Renal cortex interstitium (tissue), 11 donors: ENCODE data around the gene MMS19. TPM values are rescaled to one million over a fixed set of nuclear protein-coding genes. Genes with fewer than 3 reads are reported as not detected.
"Not testable (repeated sequence)": the region's sequence is repeated elsewhere in the genome, so short reads cannot be mapped to it uniquely, and the experiment has no call there.

Experiments used
- DNase-seq, 11 donors: peaks; one replicate each; pipeline ENCODE4 v3.0.0-alpha.2; 2013; ENCODE audit warnings: low read depth in 9 of 11, low spot score in 4 of 11; ENCODE audit errors: extremely low read depth in 1 of 11
- polyA plus RNA-seq, 3 donors: library from polyadenylated mRNA; unstranded; fragments of 120-200 nt; gene quantifications; one replicate each; pipeline ENCODE4 v1.2.1, GENCODE V29; 2013; ENCODE audit not compliant: insufficient read length in 3 of 3

MMS19 gene
- polyA plus RNA-seq, 3 donors: 93.5 to 107 (median 95.0) TPM

DNA sequence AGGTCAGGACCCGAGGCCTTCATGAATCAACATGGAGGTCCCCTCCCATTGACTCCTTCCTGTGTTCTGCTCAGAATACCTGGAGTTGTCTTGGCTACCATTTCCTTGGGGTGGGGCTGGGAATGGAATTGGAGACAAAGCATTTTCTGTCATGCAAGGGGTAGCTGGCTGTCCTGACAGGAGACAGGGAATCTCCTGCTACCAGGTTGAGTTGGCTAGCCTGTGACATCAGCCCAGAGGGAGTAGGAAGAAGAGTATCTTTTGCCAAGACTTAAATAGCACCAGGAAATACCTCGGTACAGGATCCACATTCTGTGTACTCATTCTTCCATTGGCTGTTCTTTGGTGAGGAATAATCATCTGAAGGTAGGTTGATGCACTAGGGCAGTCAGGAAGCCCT is 47.4 kb downstream of the MMS19 start:
- no peak for DNase-seq

DNA sequence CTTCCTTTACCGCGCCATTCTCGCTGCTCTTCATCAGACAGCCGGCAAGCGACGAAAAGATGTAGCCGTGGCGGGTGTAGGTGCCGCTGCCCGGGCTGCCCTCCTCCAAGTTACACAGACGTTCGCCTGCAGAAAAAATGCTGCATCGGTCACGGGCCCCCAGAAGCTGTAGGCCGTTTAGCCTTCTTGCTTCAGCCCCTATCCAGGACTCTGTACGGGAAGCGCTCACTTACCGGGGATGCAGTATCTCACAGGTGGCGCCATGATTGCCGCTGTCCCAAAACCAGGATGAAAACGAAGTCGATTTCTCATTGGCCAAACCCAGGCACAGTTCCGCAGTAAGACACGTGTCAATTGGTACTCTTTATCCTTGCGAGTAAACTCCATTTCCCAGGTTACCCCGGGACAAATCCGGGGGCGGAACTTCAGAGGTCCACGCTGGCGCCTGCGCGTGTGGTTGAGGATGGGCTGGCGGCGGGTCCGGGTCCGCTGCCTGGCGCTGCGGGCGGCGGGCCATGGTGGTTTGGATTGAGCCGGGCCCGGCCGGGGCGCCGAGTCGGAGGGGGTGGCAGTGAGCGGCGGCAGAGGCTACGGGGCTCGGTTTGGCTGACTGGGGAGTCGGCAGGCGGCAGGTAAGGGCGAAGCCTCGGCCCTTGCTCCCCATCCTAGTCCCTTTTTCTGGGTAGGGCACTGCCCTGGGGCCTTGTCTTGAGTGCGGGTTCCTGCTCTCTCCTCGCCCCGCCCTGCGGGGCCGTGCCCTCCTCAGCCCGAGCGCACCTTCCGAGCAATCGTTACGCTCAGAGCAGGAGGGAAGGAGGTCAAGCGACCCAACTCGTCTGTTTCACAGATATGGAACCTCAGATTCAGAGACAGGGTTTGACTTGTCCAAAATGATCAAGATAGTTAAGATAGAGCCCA is 52.2 kb downstream of the MMS19 start, which contains the start of the genes EXOSC1 and ZDHHC16:
EXOSC1 (minus strand) TSS at position 285 of the 918 bp plus-strand sequence; CDS start at position 264, 21 bp downstream.
ZDHHC16 (plus strand) TSS at position 454 of the 918 bp plus-strand sequence. CDS start 5,501 bp downstream, outside the sequence.
- DNase-seq: peak; percentile 85 to 95 (median 91)

GRCh38 chr10:97445357-97445721 is 52.9 kb downstream of the MMS19 start:
- DNase-seq: no peak

- no peak for DNase-seq
Measured at GRCh38 chr10:97444212-97444611, 54.0 kb downstream of the MMS19 start.

DNA sequence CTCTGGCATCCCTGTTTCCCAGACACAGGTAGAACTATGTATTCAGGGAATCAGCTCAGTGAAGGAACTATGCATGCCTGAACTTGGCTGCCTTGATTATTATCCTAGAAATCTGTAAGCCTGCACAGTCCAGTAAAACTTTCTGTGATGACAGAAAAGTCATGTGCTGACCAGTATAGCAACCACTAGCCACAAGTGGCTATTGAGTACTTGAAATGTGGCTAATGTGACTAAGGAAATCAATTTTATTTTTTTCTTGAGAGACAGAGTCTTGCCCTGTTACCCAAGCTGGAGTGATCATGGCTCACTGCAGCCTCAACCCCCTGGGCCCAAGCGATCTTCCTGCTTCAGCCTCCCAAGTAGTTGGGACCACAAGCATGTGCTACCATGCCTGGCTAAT is 55.9 kb downstream of the MMS19 start:
- no peak for DNase-seq

- DNase-seq: no peak
Measured at GRCh38 chr10:97435211-97435610, 63.0 kb downstream of the MMS19 start.

DNA sequence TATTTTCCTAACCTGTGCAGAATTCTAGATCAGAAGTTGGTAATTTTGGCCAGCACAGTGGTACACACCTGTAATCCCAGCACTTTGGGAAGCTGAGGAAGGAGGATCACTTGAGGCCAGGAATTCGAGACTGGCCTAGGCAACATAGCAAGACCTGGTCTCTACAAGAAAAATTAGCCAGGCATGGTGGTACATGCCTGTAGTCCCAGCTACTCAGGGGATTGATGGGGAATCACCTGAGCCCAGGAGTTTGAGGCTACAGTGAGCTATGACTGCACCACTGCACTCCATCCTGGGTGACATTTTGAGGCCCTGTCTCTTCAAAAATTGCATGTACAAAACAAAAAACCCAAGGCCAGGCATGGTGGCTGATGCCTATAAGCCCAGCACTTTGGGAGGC is 63.7 kb downstream of the MMS19 start:
- no peak for DNase-seq

DNA sequence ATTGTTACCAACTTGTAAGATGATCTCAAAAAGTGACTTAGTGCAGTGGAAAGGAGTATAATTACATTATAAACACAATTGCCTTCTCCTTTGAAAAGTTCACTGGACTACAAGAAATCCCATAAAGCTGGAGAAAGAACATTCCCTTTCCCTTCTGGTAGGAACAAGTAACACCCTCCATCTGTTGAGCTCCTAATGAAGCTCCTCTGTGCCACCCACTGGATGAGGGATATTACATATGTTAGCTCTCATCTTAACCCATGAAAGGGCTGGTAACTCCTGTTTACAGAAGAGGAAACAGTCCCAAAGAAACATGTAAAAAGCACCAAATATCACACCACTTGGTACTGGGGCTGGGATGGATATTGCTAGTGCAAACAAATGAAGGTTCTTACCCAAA is 64.2 kb downstream of the MMS19 start:
- no peak for DNase-seq

- no peak for DNase-seq
Measured at GRCh38 chr10:97428572-97428981, 69.6 kb downstream of the MMS19 start.

DNA sequence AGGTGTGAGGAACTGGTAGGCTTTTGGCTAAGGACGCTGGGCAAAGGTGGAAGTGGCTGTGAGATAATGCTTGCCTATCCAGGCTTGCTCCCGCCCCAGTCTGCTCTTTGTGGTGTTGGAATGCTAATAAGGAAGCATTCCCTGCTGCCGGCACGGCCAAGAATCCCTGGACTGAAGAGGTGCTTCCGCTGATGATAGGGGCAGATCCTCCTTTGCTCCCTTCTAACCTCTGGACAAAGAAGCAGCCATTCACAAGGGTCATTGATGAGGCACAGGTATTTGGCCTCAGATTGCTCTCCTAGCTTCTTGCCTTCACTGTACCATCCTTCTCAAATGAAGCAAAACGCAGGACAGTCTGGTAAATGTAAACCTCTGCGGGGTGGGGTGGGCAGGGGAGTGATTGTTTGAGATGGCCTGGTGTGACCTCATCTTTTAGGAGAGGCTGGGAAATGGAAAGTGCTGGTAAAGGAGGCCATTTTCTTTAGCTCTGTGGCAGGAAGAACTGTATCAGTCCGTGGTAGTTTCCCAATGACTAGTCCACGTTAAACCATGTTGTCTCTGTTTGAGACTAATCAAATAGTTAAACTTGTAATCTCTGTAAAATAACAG is 70.5 kb downstream of the MMS19 start:
- DNase-seq: no peak

- no peak for DNase-seq
Measured at GRCh38 chr10:97426776-97427570, 71.2 kb downstream of the MMS19 start.

GRCh38 chr10:97425964-97426775 is 72.1 kb downstream of the MMS19 start, which contains the start of gene PGAM1:
Gene PGAM1, plus strand, starts transcription at chr10:97426191. Its CDS starts 117 bp downstream, at chr10:97426308.
- DNase-seq: peak; percentile 89 to 95 (median 93)

DNA sequence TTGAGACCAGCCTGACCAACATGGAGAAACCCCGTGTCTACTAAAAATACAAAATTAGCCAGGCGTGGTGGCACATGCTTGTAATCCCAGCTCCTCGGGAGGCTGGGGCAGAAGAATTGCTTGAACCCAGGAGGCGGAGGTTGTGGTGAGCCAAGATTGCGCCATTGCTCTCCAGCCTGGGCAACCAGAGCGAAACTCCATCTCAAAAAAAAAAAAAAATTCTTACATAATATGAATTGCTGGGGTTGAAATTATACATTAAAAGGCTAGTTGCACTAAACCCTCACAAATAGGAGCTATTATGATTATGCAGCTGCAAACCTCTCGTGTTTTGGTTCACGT is 74.5 kb downstream of the MMS19 start:
- not testable (repeated sequence) for DNase-seq

GRCh38 chr10:97416565-97416964 is 81.7 kb downstream of the MMS19 start:
- no peak for DNase-seq

DNA sequence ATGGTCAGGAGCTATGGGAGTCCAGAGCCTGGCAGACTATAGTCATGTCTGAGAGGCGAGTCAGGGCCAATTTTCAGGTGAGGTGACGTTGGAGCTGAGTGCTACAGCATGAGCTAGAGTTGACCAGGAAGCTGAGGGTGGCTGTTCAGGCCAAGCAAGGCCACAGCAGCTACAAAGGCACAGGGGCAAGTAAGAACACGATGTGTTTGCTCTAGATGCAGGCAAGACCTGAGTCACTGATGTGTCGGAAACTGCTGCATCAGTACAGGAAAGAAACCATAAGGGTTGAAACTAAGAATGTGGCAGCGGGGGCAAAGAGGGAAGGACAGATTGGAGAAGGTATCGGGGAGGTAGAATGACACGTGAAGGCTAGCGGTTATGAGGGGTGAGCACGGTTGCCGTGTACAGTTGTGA is 85.3 kb downstream of the MMS19 start:
- no peak for DNase-seq

DNA sequence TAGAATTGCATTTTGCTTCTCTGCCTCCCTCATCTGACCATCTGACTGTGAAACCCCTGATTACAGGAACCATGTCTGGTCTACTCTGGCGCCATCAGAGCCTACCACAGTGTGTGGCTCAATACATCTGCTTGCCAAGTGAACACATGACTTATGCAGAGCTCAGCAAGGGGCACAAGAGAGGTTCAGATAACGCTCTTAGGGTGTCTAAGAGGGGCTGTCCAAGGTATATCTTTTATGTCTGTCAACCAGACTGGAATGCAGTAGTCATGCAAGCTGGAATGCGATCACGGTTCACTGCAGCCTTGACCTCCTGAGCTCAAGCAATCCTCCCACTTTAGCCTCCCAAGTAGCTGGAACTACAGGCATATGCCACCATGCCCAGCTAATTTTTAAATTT is 86.8 kb downstream of the MMS19 start:
- DNase-seq: no peak

DNA sequence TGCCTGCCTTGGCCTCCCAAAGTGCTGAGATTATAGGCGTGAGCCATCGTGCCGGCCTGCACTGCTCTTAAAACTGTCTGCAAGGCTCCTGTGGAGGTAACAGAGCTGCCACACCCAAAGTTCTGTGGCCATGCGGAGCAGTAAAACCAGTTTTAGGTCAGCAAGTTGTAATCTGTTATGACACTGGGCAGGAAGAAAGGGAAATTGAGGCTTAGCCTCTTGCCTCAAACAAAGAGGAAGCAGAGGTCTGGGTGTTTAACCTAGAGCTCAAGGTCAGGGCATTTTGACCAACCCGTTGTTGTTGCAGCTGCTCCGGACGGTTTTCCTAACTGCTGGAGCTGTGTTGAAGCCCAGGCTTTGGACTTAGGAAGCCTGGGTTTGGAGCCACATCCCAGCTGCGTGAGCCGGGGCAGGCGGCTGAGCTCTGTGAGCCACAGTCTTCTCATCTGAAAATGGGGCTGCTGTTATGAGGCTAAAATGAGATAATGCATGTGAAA is 89.7 kb downstream of the MMS19 start:
- DNase-seq: no peak
